NOMO-1 (cell line): ENCODE results near the gene PDS5B.
"Not testable (repeated sequence)": the region's sequence is repeated elsewhere in the genome, so short reads cannot be mapped to it uniquely, and the experiment has no call there.

Experiments
- DNase-seq, 2 experiments: peaks; one replicate each; lab custom pipeline; 2025; ENCODE audit not compliant: unreplicated experiment in 2 of 2; lab: John Stamatoyannopoulos, UW

PDS5B gene

DNA sequence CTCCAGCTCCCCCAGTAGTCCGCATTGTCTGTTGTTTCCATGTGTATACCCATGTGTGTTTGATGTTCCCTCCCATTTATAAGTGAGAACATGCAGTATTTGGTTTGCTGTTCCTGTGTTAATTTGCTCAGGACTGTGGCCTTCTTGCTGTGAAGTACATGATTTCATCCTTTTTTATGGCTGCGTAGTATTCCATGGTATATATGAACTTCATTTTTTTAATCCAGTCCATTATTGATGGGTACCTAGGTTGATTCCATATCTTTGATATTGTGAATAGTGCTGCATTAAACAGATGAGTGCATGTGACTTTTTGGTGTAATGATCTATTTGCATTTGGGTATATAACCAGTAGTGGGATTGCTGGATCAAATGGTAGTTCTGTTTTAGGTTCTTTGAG, 175.2 kb downstream of the PDS5B start:
- DNase-seq = no peak

- no peak for DNase-seq
Observed at GRCh38 chr13:32779119-32779518, 192.9 kb downstream of the PDS5B start.

DNA sequence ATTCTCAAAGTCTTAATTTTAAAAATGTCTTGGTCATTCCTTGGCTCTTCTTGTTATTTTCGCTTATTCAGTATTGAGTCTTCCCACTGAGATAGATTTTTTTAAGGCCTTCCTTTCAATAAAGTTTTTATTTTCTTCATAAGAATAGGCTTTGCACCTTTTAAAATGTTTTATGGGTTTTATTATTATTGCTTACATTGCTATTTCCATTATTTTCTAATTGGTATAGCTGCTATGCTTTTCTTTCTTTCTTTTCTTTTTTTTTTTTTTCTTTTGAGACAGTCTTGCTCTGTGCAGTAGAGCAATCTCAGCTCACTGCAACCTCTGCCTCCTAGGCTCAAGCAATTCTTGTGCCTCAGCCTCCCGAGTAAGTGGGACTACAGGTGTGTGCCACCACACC, 195.7 kb downstream of the PDS5B start:
- no peak for DNase-seq

GRCh38 chr13:32783067-32783466, 196.8 kb downstream of the PDS5B start:
- DNase-seq = no peak

- DNase-seq = no peak
Observed at GRCh38 chr13:32790731-32791130, 204.5 kb downstream of the PDS5B start.

DNA sequence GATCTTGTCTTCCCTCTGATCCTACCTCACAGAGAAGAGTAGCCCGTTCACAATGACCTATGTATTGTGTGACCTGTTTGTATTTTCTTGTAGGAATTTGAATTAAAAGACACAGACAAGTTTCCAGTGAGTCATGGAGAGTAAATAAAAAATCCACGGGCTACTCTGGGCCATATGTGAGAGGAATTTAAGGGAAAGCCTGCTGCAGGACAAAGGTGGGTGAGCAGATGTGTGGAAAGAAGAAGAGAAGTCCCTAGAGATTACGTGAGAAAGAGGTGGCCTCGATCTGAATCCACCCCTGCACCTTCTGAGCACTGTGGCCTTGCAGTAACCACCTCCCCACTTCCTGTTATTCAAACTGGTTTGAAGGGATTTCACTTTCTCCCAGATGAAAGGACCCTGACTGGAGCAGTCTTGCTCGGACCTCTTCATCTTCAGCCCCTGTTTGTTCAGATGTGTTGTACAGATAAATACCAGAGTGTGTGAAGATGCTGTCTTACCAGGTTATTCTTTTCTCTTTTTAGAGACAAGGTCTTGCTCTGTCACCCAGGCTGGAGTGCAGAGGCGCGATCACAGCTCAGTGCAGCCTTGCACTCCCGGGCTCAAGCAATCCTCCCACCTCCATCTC, 205.4 kb downstream of the PDS5B start:
- DNase-seq = peak in 1 of 2 experiments; percentile 13

GRCh38 chr13:32796754-32797153, 210.5 kb downstream of the PDS5B start:
- no peak for DNase-seq

GRCh38 chr13:32802159-32802558, 215.9 kb downstream of the PDS5B start:
- DNase-seq = no peak

GRCh38 chr13:32804673-32805230, 218.5 kb downstream of the PDS5B start:
- no peak for DNase-seq

- DNase-seq = peak; percentile 78 to 96
Observed at GRCh38 chr13:32811297-32811800, 225.1 kb downstream of the PDS5B start.

GRCh38 chr13:32821149-32821688, 235.0 kb downstream of the PDS5B start:
- DNase-seq = no peak

GRCh38 chr13:32822771-32823170, 236.5 kb downstream of the PDS5B start:
- DNase-seq = no peak

GRCh38 chr13:32823597-32823996, 237.3 kb downstream of the PDS5B start:
- no peak for DNase-seq

- DNase-seq = no peak
Observed at GRCh38 chr13:32824061-32824460, 237.8 kb downstream of the PDS5B start.

DNA sequence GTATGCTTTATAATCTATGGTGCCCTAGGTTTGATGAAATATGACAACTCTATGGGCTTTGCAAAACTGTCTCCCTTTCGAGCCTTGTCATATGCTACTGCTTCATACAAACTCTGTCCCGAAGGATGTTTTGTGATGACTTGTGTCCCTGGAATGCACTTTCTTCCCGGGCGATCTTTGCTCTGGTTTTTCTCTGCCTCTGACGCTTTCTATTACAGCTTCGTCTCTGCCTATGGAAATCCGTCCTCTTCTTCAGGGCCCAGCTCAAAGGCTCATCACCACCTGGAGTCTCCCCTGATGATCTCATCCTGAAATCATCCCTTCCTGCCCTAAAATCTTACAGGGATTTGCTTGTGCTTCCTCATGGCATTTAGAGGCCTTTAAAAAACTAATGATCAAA, 238.4 kb downstream of the PDS5B start:
- no peak for DNase-seq

- no peak for DNase-seq
Observed at GRCh38 chr13:32825481-32825880, 239.2 kb downstream of the PDS5B start.

- DNase-seq = not testable (repeated sequence)
Observed at GRCh38 chr13:32826372-32826771, 240.1 kb downstream of the PDS5B start.
